ENCODE results near the gene DNMT3A. TPM values are rescaled to one million over a fixed set of nuclear protein-coding genes. Genes with fewer than 3 reads are reported as not detected.

The DNMT3A gene
- total RNA-seq, 3 donors from 2014 or later (not counting 1 experiment from before 2014, with no cell fraction given): 36.3 to 60.7 (median 45.2) TPM

GRCh38 chr2:25255745-25256487 lies 85.8 kb downstream of the DNMT3A start:
- no peak overlapping the region for H3K27ac Mint-ChIP-seq

GRCh38 chr2:25254961-25255360 lies 86.8 kb downstream of the DNMT3A start:
- H3K27me3 Mint-ChIP-seq (ENCODE audit: low read depth in 2 of 2): no peaks in the 10 kb centered on the region
- Histone ChIP-seq H3K36me3 (ENCODE audit: control insufficient read depth, insufficient read depth, low read length) (peaks cover 13% of the 10 kb centered on the region), H3K4me1 (ENCODE audit: control insufficient read depth, insufficient read depth, low read length) (peaks cover 24% of the 10 kb centered on the region), H3K4me3 (ENCODE audit: low read length) (no peak overlapping the region), H3K9me3 (ENCODE audit: control insufficient read depth, insufficient read depth, low read length) (no peaks in the 10 kb centered on the region), H3K27me3 (ENCODE audit: control insufficient read depth, insufficient read depth, low read length) (no peaks in the 10 kb centered on the region), H3K27ac (ENCODE audit: low read length) (no peak overlapping the region)
- intact Hi-C loops (cut with micrococcal nuclease): no loop called here
- peak overlapping the region in 1 of 2 donors; percentile 55 for H3K27ac Mint-ChIP-seq
- H3K4me3 Mint-ChIP-seq: peak overlapping the region; percentile 47
- no peaks in the 10 kb centered on the region for H3K9me3 Mint-ChIP-seq
- ATAC-seq: no peak
- H3K36me3 Mint-ChIP-seq: no peaks in the 10 kb centered on the region
- no peak for TF ChIP-seq CTCF (IDR thresholded peaks at IDR 0.05)
- peaks cover 22 to 33% of the 10 kb centered on the region in 2 donors for H3K4me1 Mint-ChIP-seq
- no peak for DNase-seq
- WGBS (ENCODE audit: insufficient coverage): 33% methylated on average over 1 of the region's 1 CpG

More at GRCh38 chr2:25255745-25256487, 85.8 kb downstream of the DNMT3A start:
- no peak for TF ChIP-seq CTCF (IDR thresholded peaks at IDR 0.05)
- Histone ChIP-seq H3K36me3 (ENCODE audit: control insufficient read depth, insufficient read depth, low read length) (peaks cover 17% of the 10 kb centered on the region), H3K4me1 (ENCODE audit: control insufficient read depth, insufficient read depth, low read length) (peaks cover 16% of the 10 kb centered on the region), H3K27ac (ENCODE audit: low read length) (no peak overlapping the region), H3K4me3 (ENCODE audit: low read length) (no peak overlapping the region), H3K9me3 (ENCODE audit: control insufficient read depth, insufficient read depth, low read length) (no peaks in the 10 kb centered on the region), H3K27me3 (ENCODE audit: control insufficient read depth, insufficient read depth, low read length) (no peaks in the 10 kb centered on the region)
- Mint-ChIP-seq H3K36me3 (no peaks in the 10 kb centered on the region), H3K9me3 (no peaks in the 10 kb centered on the region), H3K27me3 (ENCODE audit: low read depth in 2 of 2) (no peaks in the 10 kb centered on the region), H3K4me1 (peaks cover 16 to 26% of the 10 kb centered on the region in 2 donors), H3K4me3 (no peak overlapping the region)
- intact Hi-C loops (cut with micrococcal nuclease): no loop called here
- no peak for ATAC-seq
- 95% methylated on average over 15 of the region's 15 CpGs for WGBS (ENCODE audit: insufficient coverage)
- no peak for DNase-seq

- intact Hi-C loops (cut with micrococcal nuclease): no loop called here
- ATAC-seq: no peak
- H3K27ac ChIP-seq (ENCODE audit: low read length): no peak overlapping the region
Measured at GRCh38 chr2:25253153-25253626, 88.5 kb downstream of the DNMT3A start.

More at GRCh38 chr2:25253153-25253626, 88.5 kb downstream of the DNMT3A start:
- Histone ChIP-seq H3K4me3 (ENCODE audit: low read length) (no peak overlapping the region), H3K27me3 (ENCODE audit: control insufficient read depth, insufficient read depth, low read length) (no peaks in the 10 kb centered on the region), H3K9me3 (ENCODE audit: control insufficient read depth, insufficient read depth, low read length) (no peaks in the 10 kb centered on the region), H3K4me1 (ENCODE audit: control insufficient read depth, insufficient read depth, low read length) (peaks cover 24% of the 10 kb centered on the region), H3K36me3 (ENCODE audit: control insufficient read depth, insufficient read depth, low read length) (peaks cover 5% of the 10 kb centered on the region)
- Mint-ChIP-seq H3K27me3 (ENCODE audit: low read depth in 2 of 2) (no peaks in the 10 kb centered on the region), H3K36me3 (no peaks in the 10 kb centered on the region), H3K4me3 (peak overlapping the region; percentile 67), H3K9me3 (no peaks in the 10 kb centered on the region), H3K4me1 (peaks cover 17 to 41% of the 10 kb centered on the region in 2 donors), H3K27ac (peak overlapping the region; percentile 35 to 83)
- TF ChIP-seq CTCF (IDR thresholded peaks at IDR 0.05): no peak
- no peak for DNase-seq
- 94% methylated on average over 9 of the region's 11 CpGs for WGBS (ENCODE audit: insufficient coverage)

Measured in natural killer cell (primary cell).